OCI-LY7 (cell line): ENCODE results near the gene ZFR2. TPM values are rescaled to one million over a fixed set of nuclear protein-coding genes. Genes with fewer than 3 reads are reported as not detected.

Source experiments
- BruUV-seq: library from RNA; stranded (reverse); fragments of 400-500 nt; replicated peaks from 2 replicates; lab custom pipeline; 2021; lab: Mats Ljungman, UMichigan
- CTCF ChIA-PET: fragments of 300-600 bp; sonication (Branson Sonifier 250); formaldehyde crosslinking; loops from one replicate; lab custom pipeline; 2022; ENCODE audit warnings: antibody characterized with exemption; ENCODE audit not compliant: unreplicated experiment; lab: Charles Lee
- POLR2A ChIA-PET: fragments of 300-600 bp; sonication (Branson Sonifier 250); formaldehyde crosslinking; loops from one replicate; lab custom pipeline; 2022; ENCODE audit warnings: antibody characterized with exemption; lab: Charles Lee
- DNase-seq: peaks from one replicate; pipeline ENCODE4 v3.0.0-alpha.2; 2015; ENCODE audit warnings: low spot score
- H2AFZ ChIP-seq: fragments of 200-600 bp; sonication (generic), shearing (Covaris generic); 2 replicates; pipeline ENCODE4 v1.6.1; 2014; ENCODE audit warnings: mild to moderate bottlenecking, antibody characterized with exemption, low read length, moderate library complexity
- H3K27ac ChIP-seq: fragments of 200-600 bp; sonication (generic); 2 replicates; pipeline ENCODE4 v1.5.1; 2014; ENCODE audit warnings: mixed run types, low read depth, mild to moderate bottlenecking, moderate library complexity, low read length, inconsistent platforms; ENCODE audit not compliant: poor library complexity, severe bottlenecking
- H3K36me3 ChIP-seq: fragments of 200-600 bp; sonication (generic); 2 replicates; pipeline ENCODE4 v1.6.1; 2014; ENCODE audit warnings: mild to moderate bottlenecking, antibody characterized with exemption, low read length, moderate library complexity, mixed read lengths; ENCODE audit not compliant: insufficient read depth
- H3K4me1 ChIP-seq: fragments of 200-600 bp; sonication (generic); 2 replicates; pipeline ENCODE4 v1.5.1; 2014; ENCODE audit warnings: mild to moderate bottlenecking, low read length; ENCODE audit not compliant: insufficient read depth, poor library complexity, severe bottlenecking
- H3K4me2 ChIP-seq: fragments of 200-600 bp; sonication (generic); 2 replicates; pipeline ENCODE4 v1.6.1; 2014; ENCODE audit warnings: mild to moderate bottlenecking, low read length
- H3K4me3 ChIP-seq: fragments of 200-600 bp; sonication (generic); 2 replicates; pipeline ENCODE4 v1.5.1; 2014; ENCODE audit warnings: mild to moderate bottlenecking, low read depth, low read length; ENCODE audit not compliant: poor library complexity, severe bottlenecking
- H3K79me2 ChIP-seq: fragments of 200-600 bp; sonication (generic); 2 replicates; pipeline ENCODE4 v1.6.1; 2016; ENCODE audit warnings: low read depth, mild to moderate bottlenecking, low read length, moderate library complexity, mixed read lengths; ENCODE audit not compliant: insufficient read depth
- H3K9me2 ChIP-seq: fragments of 200-600 bp; sonication (generic); 2 replicates; pipeline ENCODE4 v1.6.1; 2016; ENCODE audit warnings: mild to moderate bottlenecking, low read length, mixed read lengths; ENCODE audit not compliant: insufficient read depth
- H3K9me3 ChIP-seq: fragments of 200-600 bp; sonication (generic); 2 replicates; pipeline ENCODE4 v1.6.1; 2014; ENCODE audit warnings: mild to moderate bottlenecking, mixed run types, low read length, mixed read lengths
- H4K20me1 ChIP-seq: fragments of 200-600 bp; sonication (generic); 2 replicates; pipeline ENCODE4 v1.6.1; 2014; ENCODE audit warnings: mild to moderate bottlenecking, antibody characterized with exemption, low read length, moderate library complexity, mixed read lengths; ENCODE audit not compliant: insufficient read depth
- CTCF ChIP-seq: fragments of 200-600 bp; sonication (generic); conservative IDR thresholded peaks from 2 replicates; pipeline ENCODE4 v1.5.1; 2014; ENCODE audit warnings: mild to moderate bottlenecking, antibody characterized with exemption, low read length, moderate library complexity, mixed read lengths
- EZH2phosphoT487 ChIP-seq: fragments of 200-600 bp; sonication (generic); IDR thresholded peaks from 2 replicates; pipeline ENCODE4 v1.6.1; 2018; ENCODE audit warnings: low read depth, borderline replicate concordance, mild to moderate bottlenecking, mixed run types, antibody characterized with exemption, low read length, moderate library complexity, mixed read lengths
- intact Hi-C: fragments of 100-400 bp; cut with micrococcal nuclease; formaldehyde crosslinking; loops from one replicate; pipeline ENCODE4 v1.10.0; 2022; ENCODE audit not compliant: unreplicated experiment
- total RNA-seq, 2 experiments: library from RNA; depleted of rRNA in 1 of 2; stranded (reverse); fragments of >200 nt in 1 of 2; shearing (Covaris generic) in 1 of 2; gene quantifications; 2 replicates each; pipeline ENCODE4 v1.2.3, GENCODE V29; 2014 to 2022

Gene ZFR2
- total RNA-seq, 2 experiments from 2014 or later = not detected

GRCh38 chr19:3823350-3823713 is 45.5 kb downstream of the ZFR2 start:
- intact Hi-C loops = no loop called here
- no peaks in the 10 kb centered on the region for H3K4me1 ChIP-seq
- no peak overlapping the region for H3K4me2 ChIP-seq
- no peaks in the 10 kb centered on the region for H3K36me3 ChIP-seq
- no peaks in the 10 kb centered on the region for H3K79me2 ChIP-seq
- BruUV-seq = no TSS peak
- no peaks in the 10 kb centered on the region for H3K9me3 ChIP-seq
- ChIA-PET POLR2A (no interaction called here), CTCF (no interaction called here)
- H3K4me3 ChIP-seq = no peak overlapping the region
- H3K27ac ChIP-seq = no peak overlapping the region
- DNase-seq = no peak
- no peaks in the 10 kb centered on the region for H4K20me1 ChIP-seq
- H3K9me2 ChIP-seq = no peaks in the 10 kb centered on the region
- no peak overlapping the region for H2AFZ ChIP-seq
- TF ChIP-seq CTCF = no peak
- TF ChIP-seq EZH2phosphoT487 = no peak

DNA sequence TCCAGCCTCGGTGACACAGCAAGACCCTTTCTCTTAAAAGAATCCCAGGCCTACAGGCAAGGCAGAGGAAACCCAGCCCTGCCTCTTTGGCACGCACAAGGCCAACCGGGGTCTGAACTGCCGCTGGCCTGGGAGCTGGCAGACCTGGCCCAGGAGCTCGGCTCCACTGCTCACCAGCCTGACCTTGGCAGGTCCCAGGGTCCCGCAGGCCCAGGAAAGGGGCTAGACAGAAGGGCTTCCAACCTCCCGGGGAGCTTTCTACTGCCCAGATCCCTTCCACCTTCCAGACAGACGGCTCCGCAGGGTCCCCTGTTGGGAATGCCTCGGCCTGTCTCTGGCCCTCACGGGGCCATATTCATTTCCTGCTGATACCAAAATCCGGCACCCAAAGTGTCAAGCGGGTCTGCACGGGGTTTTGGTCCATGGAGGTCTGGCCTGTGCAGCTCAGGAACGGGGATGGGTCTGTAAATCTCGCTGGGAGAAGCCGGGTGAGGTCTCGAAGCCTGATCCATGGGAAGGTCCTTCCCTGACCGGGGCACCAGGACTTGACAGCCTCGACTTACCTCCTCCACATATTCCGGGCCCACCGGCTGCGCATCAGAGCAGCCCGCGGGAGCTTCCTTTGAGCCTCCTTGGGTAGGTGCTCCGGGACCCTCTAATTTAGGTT is 46.0 kb downstream of the ZFR2 start:
- Histone ChIP-seq H3K36me3 (no peaks in the 10 kb centered on the region), H3K79me2 (no peaks in the 10 kb centered on the region), H3K4me3 (no peak overlapping the region), H3K4me1 (no peaks in the 10 kb centered on the region), H3K9me2 (no peaks in the 10 kb centered on the region), H3K27ac (no peak overlapping the region), H3K4me2 (no peak overlapping the region), H4K20me1 (no peaks in the 10 kb centered on the region), H3K9me3 (no peaks in the 10 kb centered on the region), H2AFZ (no peak overlapping the region)
- POLR2A ChIA-PET = no interaction called here
- CTCF ChIA-PET = no interaction called here
- no peak for DNase-seq
- intact Hi-C loops = loop anchor here (1.0 kb wide), 1 partner anchor 40 kb away; no protein-coding TSS in a partner anchor
- no TSS peak for BruUV-seq
- TF ChIP-seq EZH2phosphoT487 (no peak), CTCF (no peak)

DNA sequence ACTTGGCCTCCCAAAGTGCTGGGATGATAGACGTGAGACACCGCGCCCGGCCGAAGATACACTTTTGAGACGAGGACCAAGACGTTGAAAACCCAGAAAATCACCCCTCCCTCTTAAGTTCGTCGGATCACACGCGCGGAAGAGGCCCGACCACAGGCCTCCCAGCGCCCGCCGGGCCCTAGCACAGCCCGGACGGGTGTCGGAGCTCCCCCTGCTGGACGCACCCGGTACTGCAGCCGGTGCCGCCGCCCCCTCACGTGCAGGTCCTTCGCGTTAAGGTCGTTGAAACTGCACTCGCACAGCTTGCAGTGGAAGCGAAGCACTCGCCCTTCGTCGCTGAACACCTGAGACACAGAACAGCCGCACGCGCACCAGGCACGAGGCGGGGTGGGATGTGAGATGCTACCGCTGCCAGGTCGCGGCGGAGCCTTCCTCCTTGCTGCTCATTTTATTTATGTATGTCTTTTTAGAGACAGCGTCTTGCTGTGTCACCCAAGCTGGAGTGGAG is 46.9 kb downstream of the ZFR2 start:
- H3K4me3 ChIP-seq = no peak overlapping the region
- TF ChIP-seq EZH2phosphoT487 = no peak
- peak; percentile 93 for TF ChIP-seq CTCF
- no peaks in the 10 kb centered on the region for H3K9me3 ChIP-seq
- no peaks in the 10 kb centered on the region for H3K79me2 ChIP-seq
- H3K36me3 ChIP-seq = no peaks in the 10 kb centered on the region
- no peak overlapping the region for H3K27ac ChIP-seq
- H3K9me2 ChIP-seq = no peaks in the 10 kb centered on the region
- no TSS peak for BruUV-seq
- no peaks in the 10 kb centered on the region for H4K20me1 ChIP-seq
- ChIA-PET CTCF (no interaction called here), POLR2A (interaction anchor here (0.7 kb wide), 1 partner anchor 248 kb away, joined by 3 read pairs; no protein-coding TSS in a partner anchor)
- H2AFZ ChIP-seq = no peak overlapping the region
- no peak overlapping the region for H3K4me2 ChIP-seq
- DNase-seq = peak; percentile 58
- intact Hi-C loops = loop anchor here (1.0 kb wide), 1 partner anchor 39 kb away; no protein-coding TSS in a partner anchor
- no peaks in the 10 kb centered on the region for H3K4me1 ChIP-seq
